ENCODE measurements around the gene PLEKHA6.

PLEKHA6 gene

GRCh38 chr1:204382714-204383083 lies 23.0 kb upstream of the PLEKHA6 start:
- DNase-seq: no peak

GRCh38 chr1:204380293-204380831 lies 20.6 kb upstream of the PLEKHA6 start:
- DNase-seq: no peak

- DNase-seq: peak; percentile 82
Observed at GRCh38 chr1:204377800-204378668, 18.3 kb upstream of the PLEKHA6 start.

- no peak for DNase-seq
Observed at GRCh38 chr1:204376919-204377799, 17.4 kb upstream of the PLEKHA6 start.

- no peak for DNase-seq
Observed at GRCh38 chr1:204376465-204376864, 16.7 kb upstream of the PLEKHA6 start.

- no peak for DNase-seq
Observed at GRCh38 chr1:204373911-204374310, 14.2 kb upstream of the PLEKHA6 start.

GRCh38 chr1:204370176-204370575 lies 10.4 kb upstream of the PLEKHA6 start:
- no peak for DNase-seq

GRCh38 chr1:204368996-204369726 lies 9.4 kb upstream of the PLEKHA6 start:
- DNase-seq: no peak

GRCh38 chr1:204367956-204368355 lies 8.2 kb upstream of the PLEKHA6 start:
- DNase-seq: no peak

- DNase-seq: no peak
Observed at GRCh38 chr1:204367193-204367858, 7.6 kb upstream of the PLEKHA6 start.

GRCh38 chr1:204366759-204367158 lies 7.0 kb upstream of the PLEKHA6 start:
- no peak for DNase-seq

- DNase-seq: peak; percentile 74
Observed at GRCh38 chr1:204363335-204364114, 3.8 kb upstream of the PLEKHA6 start.

GRCh38 chr1:204362984-204363334 lies 3.2 kb upstream of the PLEKHA6 start:
- no peak for DNase-seq

GRCh38 chr1:204361781-204362180 lies 2.1 kb upstream of the PLEKHA6 start:
- no peak for DNase-seq

GRCh38 chr1:204361341-204361771 lies 1.6 kb upstream of the PLEKHA6 start:
- no peak for DNase-seq

- DNase-seq: no peak
Observed at GRCh38 chr1:204360314-204360713, 585 bp upstream of the PLEKHA6 start.

GRCh38 chr1:204359131-204359473 lies 627 bp downstream of the PLEKHA6 start:
- DNase-seq: no peak

GRCh38 chr1:204358605-204359004 lies 1.1 kb downstream of the PLEKHA6 start:
- DNase-seq: no peak

- DNase-seq: no peak
Observed at GRCh38 chr1:204357551-204358490, 1.9 kb downstream of the PLEKHA6 start.

- no peak for DNase-seq
Observed at GRCh38 chr1:204356997-204357396, 2.7 kb downstream of the PLEKHA6 start.

- no peak for DNase-seq
Observed at GRCh38 chr1:204355913-204356312, 3.8 kb downstream of the PLEKHA6 start.

Measured in NCI-H1105 treated with DMSO at 0.1 percent for 48 hours (cell line).